HepG2 (cell line): ENCODE results near the gene VMO1. TPM values are rescaled to one million over a fixed set of nuclear protein-coding genes. Genes with fewer than 3 reads are reported as not detected.

Experiments
- DPF2 ChIP-seq: sonication (generic); formaldehyde crosslinking; IDR thresholded peaks from 2 replicates; pipeline ENCODE4 v1.4.0; 2020; ENCODE audit warnings: mild to moderate bottlenecking, low read depth, missing genetic modification reagents, borderline replicate concordance
- DRAP1 ChIP-seq: IDR thresholded peaks from 2 replicates; pipeline ENCODE4 v1.6.1; 2016; ENCODE audit warnings: missing genetic modification reagents, missing compliant biosample characterization
- FOXK2 ChIP-seq: fragments of 450-650 bp; IDR thresholded peaks from 2 replicates; pipeline ENCODE4 v1.6.1; 2016
- GZF1 ChIP-seq: sonication (generic); formaldehyde crosslinking; IDR thresholded peaks from 2 replicates; pipeline ENCODE4 v1.5.1; 2020; ENCODE audit warnings: mild to moderate bottlenecking, missing genetic modification reagents
- IRF2 ChIP-seq: IDR thresholded peaks from 2 replicates; pipeline ENCODE4 v1.6.1; 2018; ENCODE audit warnings: missing genetic modification reagents, missing compliant biosample characterization
- KDM2A ChIP-seq: sonication (generic); formaldehyde crosslinking; IDR thresholded peaks from 2 replicates; pipeline ENCODE4 v1.4.0; 2020; ENCODE audit warnings: low read depth, missing genetic modification reagents, borderline replicate concordance
- MXI1 ChIP-seq: IDR thresholded peaks from 3 replicates; pipeline ENCODE4 v1.6.1; 2012; ENCODE audit warnings: low read depth, low read length, inconsistent platforms, borderline replicate concordance
- NR2C2 ChIP-seq: sonication (generic); formaldehyde crosslinking; IDR thresholded peaks from 2 replicates; pipeline ENCODE4 v1.4.0; 2020; ENCODE audit warnings: missing genetic modification reagents, mild to moderate bottlenecking, moderate library complexity, borderline replicate concordance
- SPEN ChIP-seq: sonication (generic); formaldehyde crosslinking; IDR thresholded peaks from 2 replicates; pipeline ENCODE4 v1.5.1; 2020; ENCODE audit warnings: low read depth, mild to moderate bottlenecking, missing genetic modification reagents
- STAT5B ChIP-seq: sonication (generic); formaldehyde crosslinking; IDR thresholded peaks from 2 replicates; pipeline ENCODE4 v1.4.0; 2020; ENCODE audit warnings: missing genetic modification reagents
- TBX2 ChIP-seq: sonication (generic); formaldehyde crosslinking; IDR thresholded peaks from 2 replicates; pipeline ENCODE4 v1.5.0; 2020; ENCODE audit warnings: missing genetic modification reagents, mild to moderate bottlenecking, borderline replicate concordance
- TCF7 ChIP-seq: sonication (generic); IDR thresholded peaks from 2 replicates; pipeline ENCODE4 v1.6.1; 2016; ENCODE audit warnings: antibody characterized with exemption, low read depth
- ZBTB3 ChIP-seq: sonication (generic); formaldehyde crosslinking; IDR thresholded peaks from 2 replicates; pipeline ENCODE4 v1.4.0; 2020; ENCODE audit warnings: low read depth, mild to moderate bottlenecking, moderate library complexity, missing genetic modification reagents, borderline replicate concordance
- ZBTB7A ChIP-seq: sonication (generic); formaldehyde crosslinking; IDR thresholded peaks from 2 replicates; pipeline ENCODE4 v1.8.0; 2022; ENCODE audit warnings: mild to moderate bottlenecking, missing genetic modification reagents
- ZNF121 ChIP-seq: sonication (generic); formaldehyde crosslinking; IDR thresholded peaks from 2 replicates; pipeline ENCODE4 v1.5.0; 2020; ENCODE audit warnings: mild to moderate bottlenecking, missing genetic modification reagents
- ZNF207 ChIP-seq: fragments of 450-650 bp; IDR thresholded peaks from 2 replicates; pipeline ENCODE4 v1.6.1; 2016; ENCODE audit warnings: antibody characterized with exemption, borderline replicate concordance
- ZNF33B ChIP-seq: sonication (generic); formaldehyde crosslinking; IDR thresholded peaks from 2 replicates; pipeline ENCODE4 v1.5.1; 2020; ENCODE audit warnings: mild to moderate bottlenecking, missing genetic modification reagents
- ZNF607 ChIP-seq: sonication (generic); formaldehyde crosslinking; IDR thresholded peaks from 2 replicates; pipeline ENCODE4 v1.5.1; 2020; ENCODE audit warnings: missing genetic modification reagents, mild to moderate bottlenecking, borderline replicate concordance
- polyA plus RNA-seq, 8 experiments: library from polyadenylated mRNA; depleted of rRNA in 3 of 8; stranded (reverse) in 7 of 8; unstranded in 1 of 8; fragments of >200 nt; fragmentation: Illumina TruSeq in 4 of 8; extraction: Trizol in 4 of 8; gene quantifications; 2 replicates each; pipeline versions ENCODE4 v1.2.1 to v1.2.3, GENCODE V29; 2011 to 2016; ENCODE audit warnings: low read depth in 4 of 8, missing spikeins in 1 of 8, mixed read lengths in 1 of 8; ENCODE audit not compliant: insufficient read depth in 1 of 8
- total RNA-seq, 5 experiments: library from RNA; depleted of rRNA; stranded (reverse); fragments of >200 nt; fragmentation: Illumina TruSeq; extraction: Trizol; gene quantifications; 2 replicates each; pipeline ENCODE4 v1.2.3, GENCODE V29; 2016; ENCODE audit warnings: low read depth in 1 of 5
- TF ChIP-seq, protein P1 (sequence below): sonication (generic); formaldehyde crosslinking; IDR thresholded peaks from 2 replicates; pipeline ENCODE4 v1.4.0; 2020; ENCODE audit warnings: mild to moderate bottlenecking, missing genetic modification reagents
- TF ChIP-seq, protein P2 (sequence below): sonication (generic); formaldehyde crosslinking; IDR thresholded peaks from 2 replicates; pipeline ENCODE4 v1.4.0; 2020; ENCODE audit warnings: missing genetic modification reagents

VMO1 gene
- total and polyA plus RNA-seq, 2 of the 13 experiments (the other 11 are each of a cell fraction or from before 2014, with no cell fraction given), result not detected

DNA sequence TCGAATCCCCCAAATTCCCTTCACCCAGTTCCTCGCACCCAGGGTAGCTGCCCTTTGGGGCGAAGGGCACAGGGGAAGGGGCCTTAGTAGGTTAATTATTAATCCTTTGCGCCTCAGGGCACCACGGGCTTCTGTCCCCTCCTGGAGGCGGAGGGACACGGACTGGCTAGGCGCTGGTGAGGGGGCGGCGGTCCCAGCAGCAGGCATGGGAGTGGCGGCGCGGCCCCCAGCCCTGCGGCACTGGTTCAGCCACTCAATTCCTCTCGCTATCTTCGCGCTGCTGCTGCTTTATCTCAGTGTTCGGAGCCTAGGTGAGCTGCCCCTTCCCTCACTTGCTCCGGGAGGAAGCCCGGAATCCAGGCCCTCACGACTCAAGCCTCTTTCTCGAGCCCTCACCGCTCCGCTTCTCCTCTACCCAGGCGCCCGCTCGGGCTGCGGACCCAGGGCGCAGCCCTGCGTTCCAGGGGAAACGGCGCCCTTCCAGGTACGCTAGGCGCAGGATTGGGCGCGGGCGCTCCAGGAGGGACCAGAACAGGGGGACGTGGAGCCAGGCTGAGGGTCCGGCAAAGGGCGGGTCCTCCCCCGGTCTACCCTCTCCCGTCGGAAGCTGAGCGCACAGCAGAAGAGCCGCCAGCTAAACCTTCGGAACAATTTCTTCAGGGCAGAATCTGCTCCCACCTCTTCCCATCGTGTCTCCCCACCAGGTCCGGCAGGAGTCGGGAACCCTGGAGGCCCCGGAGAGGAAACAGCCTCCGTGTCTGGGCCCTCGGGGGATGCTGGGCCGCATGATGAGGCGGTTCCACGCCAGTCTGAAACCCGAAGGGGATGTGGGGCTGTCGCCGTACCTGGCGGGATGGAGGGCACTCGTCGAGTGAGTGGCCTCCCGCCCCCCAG, 2.9 kb upstream of the VMO1 start, which contains the start of gene GLTPD2 (continued):
- TF ChIP-seq ZBTB3 (no peak), KDM2A (CRISPR knock-in tag) (peak; percentile 94), ZNF207 (no peak), TCF7 (no peak), GZF1 (CRISPR knock-in tag) (0 out of 2 replicates have a peak, but pooled peaks have one; percentile 51), MXI1 (peak; percentile 79; the same call in 1 of the 3 replicates), DPF2 (CRISPR knock-in tag) (no peak), FOXK2 (no peak), ZNF33B (CRISPR knock-in tag) (no peak), DRAP1 (peak; percentile 93), NR2C2 (CRISPR knock-in tag) (no peak), STAT5B (CRISPR knock-in tag) (no peak), TBX2 (CRISPR knock-in tag) (peak; percentile 41; the same call in 1 of the 2 replicates), SPEN (peak; percentile 79; the same call in 1 of the 2 replicates), ZNF121 (CRISPR knock-in tag) (no peak), ZBTB7A (CRISPR knock-in tag) (peak; percentile 49; the same call in 1 of the 2 replicates), IRF2 (peak; percentile 71; the same call in 1 of the 2 replicates), ZNF607 (no peak; the same call in 1 of the 2 replicates)
- TF ChIP-seq, protein P1, sequence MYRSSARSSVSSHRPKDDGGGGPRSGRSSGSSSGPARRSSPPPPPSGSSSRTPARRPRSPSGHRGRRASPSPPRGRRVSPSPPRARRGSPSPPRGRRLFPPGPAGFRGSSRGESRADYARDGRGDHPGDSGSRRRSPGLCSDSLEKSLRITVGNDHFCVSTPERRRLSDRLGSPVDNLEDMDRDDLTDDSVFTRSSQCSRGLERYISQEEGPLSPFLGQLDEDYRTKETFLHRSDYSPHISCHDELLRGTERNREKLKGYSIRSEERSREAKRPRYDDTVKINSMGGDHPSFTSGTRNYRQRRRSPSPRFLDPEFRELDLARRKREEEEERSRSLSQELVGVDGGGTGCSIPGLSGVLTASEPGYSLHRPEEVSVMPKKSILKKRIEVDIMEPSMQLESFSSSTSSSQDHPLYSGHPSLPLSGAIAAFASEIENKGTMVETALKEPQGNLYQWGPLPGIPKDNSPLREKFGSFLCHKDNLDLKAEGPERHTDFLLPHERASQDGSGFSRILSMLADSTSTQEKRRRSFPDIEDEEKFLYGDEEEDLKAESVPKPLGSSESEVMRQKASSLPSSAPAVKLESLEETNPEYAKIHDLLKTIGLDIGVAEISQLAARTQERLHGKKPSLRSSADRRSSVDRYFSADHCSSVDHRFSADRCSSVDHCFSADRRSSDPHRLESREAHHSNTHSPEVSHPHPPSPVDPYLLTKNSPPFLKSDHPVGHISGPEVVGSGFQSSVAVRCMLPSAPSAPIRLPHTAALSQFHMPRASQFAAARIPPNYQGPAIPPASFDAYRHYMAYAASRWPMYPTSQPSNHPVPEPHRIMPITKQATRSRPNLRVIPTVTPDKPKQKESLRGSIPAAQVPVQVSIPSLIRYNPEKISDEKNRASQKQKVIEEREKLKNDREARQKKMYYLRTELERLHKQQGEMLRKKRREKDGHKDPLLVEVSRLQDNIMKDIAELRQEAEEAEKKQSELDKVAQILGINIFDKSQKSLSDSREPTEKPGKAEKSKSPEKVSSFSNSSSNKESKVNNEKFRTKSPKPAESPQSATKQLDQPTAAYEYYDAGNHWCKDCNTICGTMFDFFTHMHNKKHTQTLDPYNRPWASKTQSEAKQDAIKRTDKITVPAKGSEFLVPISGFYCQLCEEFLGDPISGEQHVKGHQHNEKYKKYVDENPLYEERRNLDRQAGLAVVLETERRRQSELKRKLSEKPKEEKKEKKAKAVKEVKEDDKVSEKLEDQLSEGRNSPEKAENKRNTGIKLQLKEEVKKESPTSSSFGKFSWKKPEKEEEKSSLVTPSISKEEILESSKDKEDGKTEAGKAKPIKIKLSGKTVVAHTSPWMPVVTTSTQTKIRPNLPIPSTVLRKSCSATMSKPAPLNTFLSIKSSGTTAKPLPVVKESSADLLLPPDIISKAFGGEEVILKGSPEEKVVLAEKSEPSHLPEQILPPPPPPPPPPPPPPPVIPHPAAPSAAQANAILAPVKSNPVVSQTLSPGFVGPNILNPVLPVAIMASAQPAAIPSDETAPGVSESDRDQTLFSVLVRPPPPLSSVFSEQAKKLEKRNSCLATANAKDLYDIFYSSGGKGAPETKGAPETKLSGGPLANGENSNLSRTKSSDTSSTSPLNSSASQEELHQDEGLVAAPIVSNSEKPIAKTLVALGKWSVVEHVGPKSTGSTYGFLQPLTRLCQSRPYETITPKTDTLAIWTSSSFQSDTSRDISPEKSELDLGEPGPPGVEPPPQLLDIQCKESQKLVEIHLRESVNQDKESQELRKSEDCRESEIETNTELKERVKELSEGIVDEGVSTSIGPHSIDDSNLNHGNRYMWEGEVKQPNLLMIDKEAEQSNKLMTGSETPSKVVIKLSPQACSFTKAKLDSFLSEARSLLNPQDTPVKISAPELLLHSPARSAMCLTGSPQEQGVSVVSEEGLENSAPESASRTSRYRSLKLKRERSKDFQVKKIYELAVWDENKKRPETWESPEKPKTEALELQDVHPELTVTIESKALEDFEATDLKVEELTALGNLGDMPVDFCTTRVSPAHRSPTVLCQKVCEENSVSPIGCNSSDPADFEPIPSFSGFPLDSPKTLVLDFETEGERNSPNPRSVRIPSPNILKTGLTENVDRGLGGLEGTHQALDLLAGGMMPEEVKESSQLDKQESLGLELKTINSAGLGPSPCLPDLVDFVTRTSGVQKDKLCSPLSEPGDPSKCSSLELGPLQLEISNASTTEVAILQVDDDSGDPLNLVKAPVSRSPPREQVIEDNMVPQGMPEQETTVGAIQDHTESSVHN (CRISPR knock-in tag), result no peak
- TF ChIP-seq, protein P2, sequence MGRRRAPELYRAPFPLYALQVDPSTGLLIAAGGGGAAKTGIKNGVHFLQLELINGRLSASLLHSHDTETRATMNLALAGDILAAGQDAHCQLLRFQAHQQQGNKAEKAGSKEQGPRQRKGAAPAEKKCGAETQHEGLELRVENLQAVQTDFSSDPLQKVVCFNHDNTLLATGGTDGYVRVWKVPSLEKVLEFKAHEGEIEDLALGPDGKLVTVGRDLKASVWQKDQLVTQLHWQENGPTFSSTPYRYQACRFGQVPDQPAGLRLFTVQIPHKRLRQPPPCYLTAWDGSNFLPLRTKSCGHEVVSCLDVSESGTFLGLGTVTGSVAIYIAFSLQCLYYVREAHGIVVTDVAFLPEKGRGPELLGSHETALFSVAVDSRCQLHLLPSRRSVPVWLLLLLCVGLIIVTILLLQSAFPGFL (CRISPR knock-in tag), result no peak
